KG1 (cell line): ENCODE results near the gene ROBO3.

Experiments used
- DNase-seq: peaks from one replicate; lab custom pipeline; 2025; lab: John Stamatoyannopoulos, UW

The ROBO3 gene

GRCh38 chr11:124846070-124846673 lies 19.1 kb upstream of the ROBO3 start:
- DNase-seq, result no peak

GRCh38 chr11:124859171-124859570 lies 6.1 kb upstream of the ROBO3 start:
- no peak for DNase-seq

GRCh38 chr11:124861670-124862069 lies 3.6 kb upstream of the ROBO3 start:
- no peak for DNase-seq

- DNase-seq, result no peak
These were observed 2.0 kb upstream of the ROBO3 start for GRCh38 chr11:124863137-124863825.

- no peak for DNase-seq
These were observed 1.4 kb upstream of the ROBO3 start for GRCh38 chr11:124863826-124864165.

- no peak for DNase-seq
These were observed 898 bp upstream of the ROBO3 start for GRCh38 chr11:124864176-124864891.

GRCh38 chr11:124864892-124865180 lies 396 bp upstream of the ROBO3 start:
- DNase-seq, result no peak

- DNase-seq, result no peak
These were observed 945 bp downstream of the ROBO3 start for GRCh38 chr11:124865902-124866851.

- no peak for DNase-seq
These were observed 2.5 kb downstream of the ROBO3 start for GRCh38 chr11:124867700-124868099.

- DNase-seq, result no peak
These were observed 3.4 kb downstream of the ROBO3 start for GRCh38 chr11:124868331-124869274.

GRCh38 chr11:124869331-124869730 lies 4.1 kb downstream of the ROBO3 start:
- no peak for DNase-seq

GRCh38 chr11:124869856-124870387 lies 4.7 kb downstream of the ROBO3 start:
- DNase-seq, result no peak

GRCh38 chr11:124870430-124870829 lies 5.2 kb downstream of the ROBO3 start:
- no peak for DNase-seq

- DNase-seq, result no peak
These were observed 7.0 kb downstream of the ROBO3 start for GRCh38 chr11:124872280-124872679.

- no peak for DNase-seq
These were observed 7.5 kb downstream of the ROBO3 start for GRCh38 chr11:124872741-124873140.

- DNase-seq, result no peak
These were observed 8.7 kb downstream of the ROBO3 start for GRCh38 chr11:124873951-124874350.

- DNase-seq, result no peak
These were observed 9.5 kb downstream of the ROBO3 start for GRCh38 chr11:124874571-124875255.

- DNase-seq, result no peak
These were observed 10.2 kb downstream of the ROBO3 start for GRCh38 chr11:124875401-124875800.

GRCh38 chr11:124875943-124876817 lies 10.9 kb downstream of the ROBO3 start:
- DNase-seq, result peak; percentile 39
